ENCODE measurements around the gene OR13C3.
"Not testable (repeated sequence)": the region's sequence is repeated elsewhere in the genome, so short reads cannot be mapped to it uniquely, and the experiment has no call there.

Gene OR13C3

DNA sequence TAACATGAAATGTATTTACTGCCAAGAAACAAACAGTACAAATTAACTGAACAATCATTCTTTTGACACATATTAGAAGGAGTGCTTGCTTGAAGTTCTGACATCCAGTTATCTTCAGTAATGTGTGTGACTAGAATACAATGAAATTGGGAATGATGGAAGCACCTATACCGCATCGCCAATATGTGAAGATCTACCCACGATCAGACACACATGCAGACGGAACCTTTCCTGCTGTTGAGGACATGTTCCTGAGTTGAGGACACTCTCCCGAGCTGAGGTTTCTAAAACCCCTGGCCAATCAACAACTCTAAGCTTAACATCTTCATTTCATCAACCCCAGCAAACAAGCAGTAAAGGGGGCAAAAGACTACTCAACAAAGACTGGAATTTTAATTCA, at the start of gene OR13C3:
TSS of gene OR13C3 (minus strand) at position 101 of the 400 bp plus-strand sequence. CDS start 133 bp downstream, outside the sequence.
- no peak for DNase-seq

DNA sequence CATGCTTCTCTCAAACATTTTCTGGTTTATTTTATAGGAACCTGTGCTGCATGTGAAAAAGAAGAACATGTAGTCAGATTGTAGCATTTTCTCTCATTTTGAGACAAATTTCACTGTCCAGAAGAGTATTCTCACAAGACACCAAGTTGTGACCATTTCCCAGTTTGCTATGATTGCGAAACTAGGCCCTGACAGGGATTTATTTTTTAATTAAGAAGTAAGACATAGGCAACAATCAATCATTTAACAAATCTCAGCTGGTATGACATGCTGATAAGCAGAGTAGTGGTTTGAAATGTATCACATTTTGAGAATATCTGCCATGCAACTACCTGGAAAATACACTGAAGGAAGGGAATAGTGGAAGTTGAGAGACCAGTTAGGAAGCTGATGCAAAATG, 43.9 kb upstream of the OR13C3 start:
- DNase-seq, result no peak

DNA sequence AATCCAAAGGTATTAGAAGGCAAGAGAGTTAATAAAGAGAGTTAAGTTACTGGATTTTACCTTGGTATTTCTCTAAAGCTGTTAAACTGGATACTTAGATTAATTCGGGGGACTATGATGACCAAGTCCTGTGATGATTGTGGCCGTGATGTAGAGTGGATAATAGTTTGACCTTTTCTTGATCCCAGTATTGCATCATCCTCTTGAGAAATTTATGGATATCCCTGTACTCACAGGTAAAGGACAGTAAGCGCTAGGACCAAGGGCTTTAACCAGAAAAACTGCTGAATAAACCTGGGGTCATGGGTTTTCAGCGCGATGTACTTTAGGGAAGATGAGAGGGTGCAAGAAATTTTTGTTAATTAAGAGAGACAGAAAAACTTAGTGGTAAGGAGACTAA, 40.6 kb upstream of the OR13C3 start:
- DNase-seq, result no peak

DNA sequence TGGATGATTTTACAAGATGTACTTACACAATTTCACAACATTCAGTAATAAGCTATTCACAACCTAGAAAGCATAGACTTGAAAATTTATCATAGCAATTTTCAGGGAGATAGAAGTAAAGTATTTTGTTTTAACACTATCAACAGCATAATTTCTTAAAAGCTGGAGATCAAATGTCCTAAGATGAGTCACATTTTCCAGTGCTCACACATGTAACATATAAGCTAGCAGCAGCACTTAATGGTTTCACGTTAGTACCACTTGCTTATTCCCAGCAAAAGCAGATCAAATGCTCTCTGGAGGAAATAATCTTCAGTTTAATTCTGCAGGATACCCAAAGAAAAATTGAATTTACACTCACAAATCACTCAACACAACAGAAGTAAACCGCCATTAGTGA, 38.8 kb upstream of the OR13C3 start:
- no peak for DNase-seq

DNA sequence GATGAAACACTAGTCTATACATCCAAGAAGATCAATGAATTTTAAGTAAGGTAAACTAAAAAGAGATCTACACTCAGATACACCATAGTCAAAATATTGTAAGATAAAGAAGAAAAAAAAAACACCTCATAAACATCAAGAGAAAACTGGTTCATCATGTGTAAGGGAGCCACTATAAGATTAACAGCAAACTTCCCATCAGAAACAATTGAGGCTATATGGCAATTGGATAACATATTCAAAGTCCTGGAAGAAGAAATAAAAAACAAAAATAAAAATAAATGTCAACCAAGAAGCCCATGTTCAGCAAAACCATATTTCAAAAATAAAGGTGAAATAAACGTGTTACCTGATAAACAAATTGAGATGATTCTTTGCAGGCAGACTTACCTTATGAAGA, 36.0 kb upstream of the OR13C3 start:
- DNase-seq, result no peak

DNA sequence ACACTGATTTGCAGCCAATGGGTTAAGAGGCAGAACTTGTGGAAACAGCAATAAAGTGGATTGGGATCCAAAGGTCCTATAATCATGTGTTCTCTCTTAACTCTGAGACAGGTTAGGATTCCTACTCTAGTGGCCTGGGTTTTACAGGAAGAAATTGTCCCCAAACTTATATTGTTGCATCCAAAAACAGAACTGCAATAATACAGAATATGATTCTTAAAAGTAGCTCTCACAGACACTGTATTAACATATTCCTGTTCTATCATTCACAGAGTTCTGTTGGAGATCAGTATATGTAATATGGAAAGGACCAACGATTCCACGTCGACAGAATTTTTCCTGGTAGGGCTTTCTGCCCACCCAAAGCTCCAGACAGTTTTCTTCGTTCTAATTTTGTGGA, 32.2 kb upstream of the OR13C3 start, which contains the start of gene OR13C8:
TSS of gene OR13C8 (plus strand) at position 301 of the 400 bp plus-strand sequence. CDS start at position 301, 0 bp downstream.
- no peak for DNase-seq

DNA sequence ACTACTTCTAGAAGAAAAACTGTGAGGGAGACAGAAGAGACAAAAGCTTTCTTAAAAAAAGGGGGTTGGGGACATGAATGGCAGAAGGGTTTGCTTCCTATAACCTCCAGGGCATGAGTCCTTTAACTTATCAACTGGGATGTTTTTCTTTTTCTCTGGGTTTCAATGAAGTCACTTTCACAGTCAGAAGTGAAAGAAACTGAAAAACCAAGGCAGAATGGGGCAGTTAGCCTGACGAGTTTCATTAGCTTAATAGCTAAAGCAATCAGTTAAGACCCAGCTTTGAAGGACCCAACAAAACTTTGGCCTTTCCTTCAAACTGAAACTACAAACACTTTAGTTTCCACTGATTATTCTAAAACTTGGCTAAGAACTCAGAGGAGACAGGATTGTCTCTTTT, 27.7 kb upstream of the OR13C3 start:
- DNase-seq, result no peak

DNA sequence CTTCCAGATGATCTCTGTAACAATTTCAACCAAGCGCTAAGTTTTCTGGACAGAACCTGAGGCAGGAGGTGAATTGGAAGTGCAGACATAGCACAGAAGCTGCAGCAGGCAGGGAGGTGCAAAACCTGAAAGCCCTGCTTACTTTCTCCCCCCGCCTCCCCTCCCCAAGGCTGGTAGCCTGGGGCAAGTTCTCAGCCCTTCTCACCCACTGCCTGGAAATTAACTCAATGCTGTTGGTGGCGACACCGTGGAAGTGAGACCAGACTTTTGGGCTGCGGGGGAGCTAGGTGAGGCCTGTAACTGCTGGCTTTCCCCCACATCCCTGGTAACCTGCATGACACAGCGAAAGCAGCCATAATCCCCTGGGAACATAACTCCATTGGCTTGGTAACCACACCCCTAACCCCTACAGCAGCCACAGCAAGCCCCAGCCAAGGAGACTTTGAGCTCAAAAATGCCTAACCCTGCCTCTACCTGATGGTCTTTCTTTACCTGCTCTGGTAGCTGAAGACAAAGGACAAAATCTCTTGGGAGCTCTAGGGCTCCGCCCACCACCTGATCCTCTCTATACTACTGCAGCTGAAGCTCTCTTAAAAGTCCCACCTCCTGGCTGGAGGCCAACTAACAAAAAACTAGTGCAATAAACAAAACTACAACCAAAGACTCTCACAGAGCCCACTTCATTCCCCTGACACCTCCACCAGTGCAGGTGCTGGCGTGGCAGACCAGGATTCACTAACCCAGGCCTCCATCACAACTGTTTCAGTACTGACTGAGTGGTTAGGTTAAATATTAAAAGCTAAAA, 20.4 kb upstream of the OR13C3 start:
- peak; percentile 41 for DNase-seq

DNA sequence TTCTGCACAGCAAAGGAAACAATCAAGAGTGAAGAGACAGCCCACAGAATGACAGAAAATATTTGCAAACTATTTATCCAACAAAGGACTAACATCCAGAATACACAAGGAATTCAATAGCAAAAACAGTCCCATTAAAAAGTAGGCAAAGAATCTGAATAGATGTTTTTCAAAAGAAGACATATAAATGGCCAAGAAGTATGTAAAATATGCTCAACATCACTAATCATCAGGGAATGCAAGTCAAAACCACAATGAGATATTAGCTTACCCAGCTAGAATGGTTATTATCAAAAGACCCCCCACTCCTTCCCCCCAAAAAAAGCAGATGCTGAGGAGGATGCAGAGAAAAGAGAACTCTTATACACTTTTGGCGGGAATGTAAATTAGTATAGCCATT, 18.9 kb upstream of the OR13C3 start:
- no peak for DNase-seq

DNA sequence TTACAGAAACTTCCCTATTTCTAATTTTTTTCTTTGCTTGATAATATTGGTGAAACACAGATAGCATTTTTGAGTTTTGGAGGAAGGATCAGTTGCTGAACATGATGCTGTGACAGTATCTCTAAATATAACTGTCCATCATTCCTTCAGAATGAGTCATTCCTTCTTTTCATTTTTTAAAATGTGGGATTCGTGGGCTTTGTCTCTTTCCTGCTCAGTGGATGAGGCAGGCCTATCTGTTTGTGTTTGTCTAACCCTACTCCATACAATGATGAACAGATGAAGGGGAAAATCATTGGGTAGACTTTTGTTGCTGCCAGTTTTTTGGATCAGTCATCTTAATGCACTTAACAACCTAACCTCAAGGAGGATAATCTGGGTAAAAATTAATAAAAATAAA, 16.6 kb upstream of the OR13C3 start:
- no peak for DNase-seq

DNA sequence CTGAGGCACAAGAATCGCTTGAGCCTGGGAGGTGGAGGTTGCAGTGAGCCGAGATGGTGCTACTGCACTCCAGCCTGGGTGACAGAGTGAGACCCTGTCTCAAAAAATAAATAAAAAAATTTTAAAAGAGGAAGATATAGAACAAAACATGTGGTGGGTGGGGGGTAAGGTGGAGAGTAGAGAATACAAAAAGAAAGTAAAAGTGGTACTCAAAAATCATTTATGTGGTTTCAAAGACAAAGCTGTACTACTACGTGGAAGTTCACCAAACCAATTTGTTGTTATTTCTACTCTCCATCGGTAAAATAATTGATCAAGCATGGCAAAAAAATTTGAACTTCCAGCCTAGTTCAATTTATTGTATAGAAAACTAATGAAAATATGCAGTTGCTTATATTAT, 8.0 kb upstream of the OR13C3 start:
- DNase-seq, result no peak

DNA sequence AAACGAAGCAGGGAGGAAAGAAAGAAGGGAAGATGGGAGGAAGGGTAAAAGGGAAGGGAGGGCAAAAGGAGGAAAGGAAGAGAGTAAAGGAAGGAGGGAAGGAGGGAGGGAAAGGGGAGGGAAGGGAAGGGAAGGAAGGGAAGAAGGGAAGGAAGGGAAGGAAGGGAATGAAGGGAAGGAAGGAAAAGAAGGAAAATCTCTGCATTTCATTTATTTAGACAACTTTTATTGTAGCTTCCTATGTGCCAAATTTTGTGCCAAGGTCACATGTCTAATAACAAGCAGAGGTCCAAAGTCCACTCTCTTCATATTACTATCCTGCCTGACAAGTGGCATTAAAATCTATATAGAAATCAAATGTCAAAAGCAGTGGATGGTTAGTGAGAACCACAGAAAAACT, 2.6 kb upstream of the OR13C3 start:
- DNase-seq, result no peak

DNA sequence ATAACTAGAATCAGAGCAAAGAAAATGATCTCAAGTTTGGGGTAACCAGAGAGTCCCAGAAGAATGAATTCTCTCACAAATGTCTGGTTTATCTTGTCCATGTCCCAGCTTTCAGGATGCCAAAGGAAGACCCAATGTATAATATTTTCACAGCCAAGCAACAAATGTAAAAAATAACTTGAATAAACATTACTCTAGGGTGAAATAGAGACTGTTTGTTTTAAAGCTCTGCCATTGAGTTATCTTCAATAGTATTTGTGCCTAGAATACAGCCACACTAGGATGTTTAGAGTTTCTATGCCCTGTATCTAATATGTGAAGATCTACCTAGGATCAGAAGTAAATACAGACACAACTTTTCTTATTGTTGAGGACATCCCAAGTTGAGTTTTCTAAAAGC, 9.5 kb downstream of the OR13C3 start, which contains the start of gene OR13C4:
TSS of gene OR13C4 (minus strand) at position 101 of the 400 bp plus-strand sequence. CDS start at position 101, 0 bp downstream.
- no peak for DNase-seq

DNA sequence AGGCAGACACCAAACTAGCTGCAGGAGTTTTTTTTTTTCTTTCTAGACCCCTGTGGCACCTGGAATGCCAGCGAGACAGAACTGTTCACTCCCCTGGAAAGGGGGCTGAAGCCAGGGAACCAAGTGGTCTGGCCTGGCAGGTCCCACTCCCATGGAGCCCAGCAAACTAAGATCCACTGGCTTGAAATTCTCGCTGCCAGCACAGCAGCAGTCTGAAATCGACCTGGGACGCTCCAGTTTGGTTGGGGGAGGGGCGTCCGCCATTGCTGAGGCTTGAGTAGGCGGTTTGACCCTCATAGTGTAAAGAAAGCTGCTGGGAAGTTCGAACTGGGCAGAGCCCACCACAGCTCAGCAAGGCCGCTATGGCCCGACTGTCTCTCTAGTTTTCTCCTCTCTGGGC, 16.4 kb downstream of the OR13C3 start:
- not testable (repeated sequence) for DNase-seq

DNA sequence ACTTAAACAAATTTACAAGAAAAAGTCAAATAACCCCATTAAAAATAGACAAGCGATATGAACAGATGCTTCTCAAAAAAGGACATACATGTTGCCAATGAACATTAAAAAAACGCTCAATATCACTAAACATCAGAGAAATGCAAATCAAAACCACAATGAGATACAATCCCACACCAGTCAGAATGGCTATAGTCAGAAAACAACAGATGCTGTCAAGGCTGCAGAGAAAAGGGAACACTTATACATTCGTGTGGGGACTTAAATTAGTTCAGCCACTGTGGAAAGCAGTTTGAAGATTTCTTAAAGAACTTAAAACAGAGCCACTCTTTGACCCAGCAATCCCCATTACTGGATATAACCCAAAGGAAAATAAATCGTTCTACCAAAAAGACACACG, 21.8 kb downstream of the OR13C3 start:
- DNase-seq, result no peak

DNA sequence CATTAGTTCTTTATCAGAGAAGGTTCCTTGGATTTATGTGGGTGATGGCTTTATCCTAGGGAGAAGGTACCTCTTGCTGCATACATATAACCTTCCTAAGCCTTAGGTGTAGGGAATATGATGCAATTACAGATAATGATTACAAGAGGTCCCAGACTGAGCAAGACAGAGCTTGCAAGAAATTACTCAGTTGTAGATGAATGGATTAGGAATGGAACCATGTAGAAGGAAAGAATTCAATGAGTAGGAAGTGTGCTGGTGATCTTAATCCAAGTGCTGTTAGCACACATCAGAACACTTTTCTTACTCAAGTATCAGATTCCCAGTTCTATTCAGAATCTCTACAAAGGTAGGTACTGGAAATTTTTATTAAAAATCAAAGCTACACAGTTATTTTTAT, 30.1 kb downstream of the OR13C3 start:
- no peak for DNase-seq

DNA sequence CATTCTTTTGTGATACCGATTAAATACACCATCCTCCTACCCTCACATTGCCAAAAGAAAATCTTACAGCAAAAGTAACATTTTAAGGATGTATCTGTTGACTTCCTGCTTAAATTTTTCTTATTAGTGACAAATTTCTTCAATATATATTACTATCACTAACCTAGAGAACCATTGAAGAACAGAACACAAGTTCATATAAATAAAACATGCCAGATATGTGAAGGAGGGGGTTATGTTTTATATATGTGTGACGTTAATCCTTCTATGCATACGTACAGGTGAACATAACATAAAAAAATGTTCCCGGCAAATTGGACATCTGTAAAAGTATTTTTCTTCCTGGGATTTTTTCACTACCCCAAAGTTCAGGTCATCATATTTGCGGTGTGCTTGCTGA, 32.7 kb downstream of the OR13C3 start, which contains the start of gene OR13F1:
TSS of gene OR13F1 (plus strand) at position 301 of the 400 bp plus-strand sequence. CDS start at position 301, 0 bp downstream.
- DNase-seq, result no peak

DNA sequence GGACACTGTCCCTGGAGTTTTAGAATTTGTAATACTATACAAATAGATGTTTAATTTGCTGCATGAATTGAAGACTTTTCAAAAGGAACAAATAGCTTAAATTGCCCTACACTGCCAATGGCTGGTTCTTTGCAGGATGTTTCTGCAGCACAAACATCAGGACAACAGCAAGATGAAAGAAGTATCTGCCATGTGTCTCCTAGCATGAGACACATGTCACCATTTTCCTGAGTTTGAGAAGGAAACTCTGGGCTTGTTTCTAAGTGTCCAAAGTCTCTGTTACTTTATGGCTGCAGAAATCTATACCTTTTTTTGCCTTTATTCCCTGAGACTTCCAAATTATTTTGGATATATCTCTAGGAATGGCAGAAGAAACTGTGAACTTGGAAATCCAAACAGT, 33.2 kb downstream of the OR13C3 start:
- DNase-seq, result no peak

DNA sequence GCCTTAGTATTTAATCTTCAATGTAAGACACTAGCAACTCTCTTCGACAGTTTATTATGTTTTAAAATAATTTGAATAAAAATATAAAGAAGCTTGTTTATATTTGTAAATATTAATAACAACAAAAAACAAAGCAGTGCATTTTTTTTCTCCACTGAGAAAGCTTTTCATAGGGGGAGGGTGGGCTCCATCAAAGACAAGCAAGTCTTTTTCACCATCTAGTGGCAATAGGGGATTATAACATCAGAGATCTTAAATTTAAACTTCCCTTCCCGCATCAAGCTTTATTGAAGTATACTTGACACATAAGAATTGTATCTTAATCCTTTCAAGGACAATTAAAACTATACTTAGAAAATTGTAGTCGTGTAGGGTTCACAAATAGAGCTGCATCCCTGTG, 41.8 kb downstream of the OR13C3 start:
- peak; percentile 7 for DNase-seq

Data from NCI-H1436 (cell line).